Lower lobe of right lung (tissue), 2 donors: ENCODE results near the gene SACM1L. TPM values are rescaled to one million over a fixed set of nuclear protein-coding genes. Genes with fewer than 3 reads are reported as not detected.

Experiments used
- ATAC-seq, 2 donors: fragments of 200-7000 bp; cut with Tn5 transposase; one replicate each; pipeline ENCODE4 v1.9.1; 2020 to 2022; ENCODE audit warnings: mild to moderate bottlenecking in 2 of 2, moderate library complexity in 2 of 2
- DNase-seq: peaks from one replicate; pipeline ENCODE4 v3.0.0-alpha.2; 2020
- H3K27ac ChIP-seq: fragments of 200-600 bp; one replicate; pipeline ENCODE4 v1.8.0; 2022
- H3K27me3 ChIP-seq: fragments of 200-600 bp; one replicate; pipeline ENCODE4 v1.8.0; 2022; ENCODE audit warnings: low read depth
- H3K36me3 ChIP-seq: fragments of 200-600 bp; one replicate; pipeline ENCODE4 v1.8.0; 2022; ENCODE audit warnings: mild to moderate bottlenecking
- H3K4me1 ChIP-seq: fragments of 200-600 bp; one replicate; pipeline ENCODE4 v1.8.0; 2022
- H3K4me3 ChIP-seq: fragments of 200-600 bp; one replicate; pipeline ENCODE4 v1.8.0; 2022; ENCODE audit warnings: mild to moderate bottlenecking
- H3K9me3 ChIP-seq: fragments of 200-600 bp; one replicate; pipeline ENCODE4 v1.8.0; 2022
- intact Hi-C: fragments of 100-400 bp; cut with DNase I; formaldehyde crosslinking; loops from one replicate; pipeline ENCODE4 v1.11.0; 2022
- total RNA-seq: library from RNA; stranded (reverse); fragmentation: NEBNext Ultra II Directional; extraction: Animal tissue kit (Norgen Biotek cat#: 25700); gene quantifications from one replicate; pipeline ENCODE4 v1.2.1, GENCODE V29; 2021
- TF ChIP-seq, protein P1 (sequence below): fragments of 200-600 bp; IDR thresholded peaks from one replicate; pipeline ENCODE4 v1.8.0; 2022; ENCODE audit warnings: antibody characterized with exemption, mild to moderate bottlenecking
- donor health status: DM: no; HTN: yes; CAD: no; lungs with severe emphysema.

SACM1L gene
- total RNA-seq, 1 donor from 2014 or later = 80.5 TPM

DNA sequence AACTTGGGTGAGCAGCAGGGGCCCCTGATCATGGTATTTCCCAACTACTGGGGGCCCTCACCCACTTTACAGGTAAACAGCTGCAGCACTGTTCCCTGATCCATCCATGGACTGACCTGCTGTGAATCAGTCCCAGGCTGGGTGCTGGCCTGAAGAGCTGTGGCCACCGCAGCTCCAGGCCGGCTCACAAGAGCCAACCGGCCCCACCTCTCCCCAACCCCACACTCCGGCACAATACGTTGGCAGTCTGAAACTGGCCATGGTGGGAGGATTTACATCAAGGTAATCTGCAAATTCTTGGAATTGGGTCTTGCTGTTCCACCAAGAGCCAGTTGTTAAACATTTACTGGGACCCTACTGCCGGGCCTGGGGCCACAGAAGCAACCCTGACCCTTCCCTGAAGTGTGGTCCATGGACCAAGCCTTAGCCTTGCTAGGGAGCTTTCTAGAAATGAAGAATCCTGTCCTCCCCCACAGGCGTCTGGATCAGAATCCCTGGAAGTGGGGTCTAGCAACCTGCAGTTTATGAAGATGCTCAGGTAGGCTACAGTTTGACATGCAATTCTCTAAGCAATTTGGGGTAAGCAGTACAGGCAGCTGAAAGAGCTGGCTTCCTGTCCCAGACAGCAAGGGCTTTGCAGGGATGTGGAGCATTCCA is 103.4 kb downstream of the SACM1L start:
- ATAC-seq = no peak
- DNase-seq = no peak
- peaks cover 39% of the 10 kb centered on the region for H3K27me3 ChIP-seq
- peaks cover 16% of the 10 kb centered on the region for H3K4me1 ChIP-seq
- peaks cover 12% of the 10 kb centered on the region for H3K9me3 ChIP-seq
- intact Hi-C loops = no loop called here
- no peaks in the 10 kb centered on the region for H3K36me3 ChIP-seq
- no peak overlapping the region for H3K4me3 ChIP-seq
- H3K27ac ChIP-seq = no peak overlapping the region
- TF ChIP-seq, protein P1, sequence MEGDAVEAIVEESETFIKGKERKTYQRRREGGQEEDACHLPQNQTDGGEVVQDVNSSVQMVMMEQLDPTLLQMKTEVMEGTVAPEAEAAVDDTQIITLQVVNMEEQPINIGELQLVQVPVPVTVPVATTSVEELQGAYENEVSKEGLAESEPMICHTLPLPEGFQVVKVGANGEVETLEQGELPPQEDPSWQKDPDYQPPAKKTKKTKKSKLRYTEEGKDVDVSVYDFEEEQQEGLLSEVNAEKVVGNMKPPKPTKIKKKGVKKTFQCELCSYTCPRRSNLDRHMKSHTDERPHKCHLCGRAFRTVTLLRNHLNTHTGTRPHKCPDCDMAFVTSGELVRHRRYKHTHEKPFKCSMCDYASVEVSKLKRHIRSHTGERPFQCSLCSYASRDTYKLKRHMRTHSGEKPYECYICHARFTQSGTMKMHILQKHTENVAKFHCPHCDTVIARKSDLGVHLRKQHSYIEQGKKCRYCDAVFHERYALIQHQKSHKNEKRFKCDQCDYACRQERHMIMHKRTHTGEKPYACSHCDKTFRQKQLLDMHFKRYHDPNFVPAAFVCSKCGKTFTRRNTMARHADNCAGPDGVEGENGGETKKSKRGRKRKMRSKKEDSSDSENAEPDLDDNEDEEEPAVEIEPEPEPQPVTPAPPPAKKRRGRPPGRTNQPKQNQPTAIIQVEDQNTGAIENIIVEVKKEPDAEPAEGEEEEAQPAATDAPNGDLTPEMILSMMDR = no peak

DNA sequence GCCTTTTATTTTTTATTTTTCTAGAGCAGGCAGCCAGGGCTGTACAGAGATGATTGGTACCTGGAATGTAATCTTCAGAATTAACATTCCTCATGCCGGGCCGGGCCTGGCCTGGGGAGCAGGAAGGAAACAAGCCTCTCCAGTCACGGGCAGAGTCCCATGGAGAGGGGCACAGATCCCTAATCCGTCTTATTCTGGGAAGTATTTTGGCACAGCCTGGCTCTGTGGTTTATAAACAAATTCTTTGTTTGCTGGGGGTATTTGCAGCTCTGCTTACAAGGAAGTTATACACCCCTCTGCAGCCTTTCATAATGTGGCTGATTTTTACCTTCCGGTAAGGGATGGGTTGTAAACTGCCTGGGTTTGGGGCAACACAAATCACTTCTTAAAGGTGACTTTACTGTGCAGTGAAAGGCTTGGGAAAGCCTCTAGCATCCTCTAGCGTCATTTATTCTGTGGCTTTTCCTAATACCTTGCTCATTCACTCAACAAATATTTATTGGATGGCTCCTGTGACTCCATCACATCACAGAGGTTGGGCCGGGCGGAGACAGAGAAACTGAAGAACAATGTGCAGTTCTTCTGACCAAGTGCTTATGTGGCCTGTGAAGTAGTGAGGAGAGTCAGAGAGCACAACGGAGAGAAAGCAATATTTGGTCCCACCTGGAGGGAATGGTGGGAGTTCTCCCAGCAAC is 104.4 kb downstream of the SACM1L start:
- DNase-seq (no peak), ATAC-seq (peak; percentile 23 to 57)
- intact Hi-C loops = no loop called here
- peaks cover 16% of the 10 kb centered on the region for H3K4me1 ChIP-seq
- H3K27me3 ChIP-seq = peaks cover 41% of the 10 kb centered on the region
- TF ChIP-seq, protein P1 = no peak
- peaks cover 11% of the 10 kb centered on the region for H3K9me3 ChIP-seq
- no peak overlapping the region for H3K27ac ChIP-seq
- no peaks in the 10 kb centered on the region for H3K36me3 ChIP-seq
- no peak overlapping the region for H3K4me3 ChIP-seq

DNA sequence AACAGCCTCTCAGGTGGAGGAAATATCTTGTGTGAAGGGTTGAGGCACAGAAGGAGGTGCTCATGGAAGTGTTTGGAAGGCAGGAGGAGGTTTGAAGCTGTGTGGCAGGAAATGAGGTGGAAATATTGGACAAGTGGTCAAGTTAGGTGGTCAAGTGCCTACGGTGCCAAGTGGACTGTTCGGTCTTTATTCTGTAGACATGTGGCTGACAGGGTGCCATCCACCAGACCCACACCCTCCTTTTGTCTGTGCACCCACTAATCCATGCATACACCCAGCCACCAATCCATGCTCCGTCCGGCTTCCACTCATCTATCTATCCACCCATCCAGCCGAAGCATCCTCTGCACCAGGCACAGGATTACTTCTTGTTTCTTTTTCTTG is 105.0 kb downstream of the SACM1L start:
- H3K9me3 ChIP-seq = peaks cover 6% of the 10 kb centered on the region
- H3K4me1 ChIP-seq = peaks cover 16% of the 10 kb centered on the region
- ATAC-seq = no peak
- TF ChIP-seq, protein P1 = no peak
- DNase-seq = no peak
- no peak overlapping the region for H3K27ac ChIP-seq
- intact Hi-C loops = no loop called here
- no peaks in the 10 kb centered on the region for H3K36me3 ChIP-seq
- H3K4me3 ChIP-seq = no peak overlapping the region
- peaks cover 46% of the 10 kb centered on the region for H3K27me3 ChIP-seq

DNA sequence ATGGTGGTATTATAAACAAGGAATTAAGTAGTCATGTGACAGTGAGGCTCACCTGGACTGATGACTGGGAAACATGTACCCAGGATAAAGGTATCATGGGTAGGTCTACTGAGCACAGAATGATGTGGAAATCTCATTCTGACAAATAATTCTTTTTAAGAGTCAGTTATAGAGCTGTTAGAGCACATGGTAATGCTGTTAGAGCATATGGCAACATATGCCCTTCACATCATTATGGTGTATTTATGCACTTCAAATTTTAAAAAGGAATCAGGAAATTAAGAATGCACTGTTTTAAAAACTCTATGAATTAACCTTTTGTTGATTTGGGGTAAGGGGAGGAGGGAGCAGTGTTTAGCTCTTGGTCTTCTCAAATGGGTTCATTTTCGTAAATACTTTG is 105.5 kb downstream of the SACM1L start:
- Histone ChIP-seq H3K36me3 (no peaks in the 10 kb centered on the region), H3K9me3 (peaks cover under 1% of the 10 kb centered on the region), H3K27me3 (peaks cover 49% of the 10 kb centered on the region), H3K4me1 (peaks cover 16% of the 10 kb centered on the region), H3K4me3 (no peak overlapping the region), H3K27ac (no peak overlapping the region)
- ATAC-seq (no peak), DNase-seq (no peak)
- intact Hi-C loops = no loop called here
- TF ChIP-seq, protein P1 = no peak

Other genes starting within 250 kb of the SACM1L start
- gene LIMD1, start 94.6 kb upstream of the SACM1L start, total RNA-seq = 80.6 TPM
- gene SLC6A20, start 107.1 kb downstream of the SACM1L start, total RNA-seq = 4.2 TPM
- 26.8 TPM for gene LZTFL1, start 152.7 kb downstream of the SACM1L start, total RNA-seq
- not detected for gene CCR9, start 197.1 kb downstream of the SACM1L start, total RNA-seq